ENCODE results near the gene GBX2.

The GBX2 gene

GRCh38 chr2:236168110-236169080 lies at the start of gene GBX2:
Gene GBX2, minus strand, starts transcription at chr2:236168386. Its CDS starts 415 bp downstream, at chr2:236167971.
- DNase-seq (ENCODE audit: low read depth in 1 of 2, low spot score in 1 of 2): no peak

DNA sequence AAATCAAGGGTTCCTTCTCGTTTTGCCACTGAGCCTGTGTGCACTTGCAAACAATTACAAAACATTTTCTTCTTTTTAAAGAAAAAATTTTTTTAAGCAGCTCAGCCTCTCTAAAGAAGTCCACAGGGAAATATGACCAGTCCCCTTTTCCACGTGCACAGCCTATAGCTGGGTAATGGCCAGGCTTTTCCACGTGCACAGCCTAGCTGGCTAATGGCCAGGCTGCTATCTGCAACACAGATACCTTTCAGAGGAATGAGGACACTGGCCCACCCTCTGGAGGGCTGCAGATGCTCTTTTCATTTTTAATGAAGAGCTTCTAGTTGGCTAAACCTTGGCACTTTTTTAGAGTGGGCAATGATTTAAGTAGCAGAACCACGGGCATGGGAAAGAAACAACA lies 49.7 kb upstream of the GBX2 start:
- DNase-seq (ENCODE audit: low read depth in 1 of 2, low spot score in 1 of 2): no peak

DNA sequence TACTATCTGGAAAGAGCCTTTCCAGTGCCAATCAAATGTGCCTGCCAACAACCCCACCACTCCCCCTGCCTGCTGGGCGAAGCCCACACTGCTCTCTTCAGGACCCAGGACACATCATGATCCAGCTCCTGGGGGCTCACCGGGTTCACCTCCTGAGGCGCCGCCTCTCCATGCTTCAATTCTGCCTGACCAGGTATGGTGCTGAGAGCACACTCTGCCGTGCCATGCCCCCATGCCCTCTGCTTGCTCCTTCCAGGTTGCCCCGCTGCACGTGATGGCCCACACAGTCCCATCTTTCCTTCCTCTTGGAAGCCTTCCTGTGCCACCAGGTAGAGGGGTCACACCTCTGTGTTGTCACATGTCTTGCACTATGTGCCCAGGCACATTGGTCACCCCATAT lies 48.5 kb upstream of the GBX2 start:
- no peak for DNase-seq (ENCODE audit: low read depth in 1 of 2, low spot score in 1 of 2)

GRCh38 chr2:236215761-236216333 lies 47.7 kb upstream of the GBX2 start:
- DNase-seq (ENCODE audit: low read depth in 1 of 2, low spot score in 1 of 2): no peak

- no peak for DNase-seq (ENCODE audit: low read depth in 1 of 2, low spot score in 1 of 2)
These were observed 47.0 kb upstream of the GBX2 start for GRCh38 chr2:236215196-236215595.

- DNase-seq (ENCODE audit: low read depth in 1 of 2, low spot score in 1 of 2): no peak
These were observed 46.3 kb upstream of the GBX2 start for GRCh38 chr2:236214376-236214995.

GRCh38 chr2:236211296-236211695 lies 43.1 kb upstream of the GBX2 start:
- DNase-seq (ENCODE audit: low read depth in 1 of 2, low spot score in 1 of 2): no peak

DNA sequence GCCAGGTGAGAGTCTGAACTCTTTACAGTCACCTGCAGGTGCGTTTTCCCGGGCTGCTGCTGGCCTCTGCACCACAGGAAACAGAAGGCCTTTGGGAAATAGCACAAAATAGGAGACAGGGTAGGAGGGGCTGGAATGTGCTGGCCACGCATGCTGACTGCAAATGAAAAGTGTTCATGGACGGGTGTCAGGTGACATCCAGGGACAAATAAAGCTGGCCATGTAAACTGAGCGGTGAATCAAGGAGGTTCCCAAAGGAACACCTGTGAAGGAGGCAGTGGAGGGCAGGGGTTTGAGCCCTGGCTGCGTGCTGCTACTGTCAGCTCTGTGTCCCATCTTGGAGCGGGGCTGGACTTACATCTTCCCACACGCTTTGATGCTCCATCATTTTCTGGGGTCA lies 42.4 kb upstream of the GBX2 start:
- no peak for DNase-seq (ENCODE audit: low read depth in 1 of 2, low spot score in 1 of 2)

- DNase-seq (ENCODE audit: low read depth in 1 of 2, low spot score in 1 of 2): no peak
These were observed 41.8 kb upstream of the GBX2 start for GRCh38 chr2:236209996-236210395.

GRCh38 chr2:236209535-236209934 lies 41.3 kb upstream of the GBX2 start:
- no peak for DNase-seq (ENCODE audit: low read depth in 1 of 2, low spot score in 1 of 2)

- no peak for DNase-seq (ENCODE audit: low read depth in 1 of 2, low spot score in 1 of 2)
These were observed 40.1 kb upstream of the GBX2 start for GRCh38 chr2:236208019-236208926.

GRCh38 chr2:236207472-236207871 lies 39.3 kb upstream of the GBX2 start:
- DNase-seq (ENCODE audit: low read depth in 1 of 2, low spot score in 1 of 2): no peak

DNA sequence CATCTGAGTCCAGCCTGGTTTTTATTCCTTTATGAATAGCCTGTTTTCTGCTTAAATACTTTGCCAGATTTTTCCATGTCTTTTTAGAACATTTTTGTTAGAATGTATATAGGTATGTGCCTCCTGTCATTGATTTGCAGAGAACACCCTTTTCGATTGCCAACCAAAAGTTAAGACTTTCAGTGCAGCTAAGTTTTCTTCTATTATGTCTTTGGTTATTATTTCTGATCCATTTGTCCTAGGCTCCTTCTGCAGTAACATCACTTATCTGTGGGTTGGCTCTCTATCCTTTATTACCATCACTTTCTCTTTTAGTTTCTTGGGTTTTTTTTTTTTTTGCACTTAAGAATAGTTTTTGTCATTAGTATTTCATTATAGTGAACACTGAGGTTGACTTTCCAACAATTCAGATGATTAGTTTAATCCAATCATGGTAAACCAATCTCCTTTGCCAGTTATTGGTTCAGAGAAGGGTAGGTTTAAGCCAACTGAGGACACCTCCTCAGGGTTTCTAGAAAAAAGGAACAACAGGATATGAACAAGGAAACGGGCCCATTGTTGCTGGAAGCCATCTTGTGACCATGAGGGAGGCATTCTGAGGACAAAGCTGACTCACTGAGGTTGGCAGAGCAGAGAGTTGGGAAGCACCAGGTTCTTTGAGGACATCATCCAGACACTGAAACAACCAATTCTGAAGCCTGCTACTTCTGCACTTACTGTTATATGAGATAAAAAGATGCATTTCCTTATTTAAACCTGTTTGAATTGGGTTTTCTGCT lies 37.9 kb upstream of the GBX2 start:
- no peak for DNase-seq (ENCODE audit: low read depth in 1 of 2, low spot score in 1 of 2)

DNA sequence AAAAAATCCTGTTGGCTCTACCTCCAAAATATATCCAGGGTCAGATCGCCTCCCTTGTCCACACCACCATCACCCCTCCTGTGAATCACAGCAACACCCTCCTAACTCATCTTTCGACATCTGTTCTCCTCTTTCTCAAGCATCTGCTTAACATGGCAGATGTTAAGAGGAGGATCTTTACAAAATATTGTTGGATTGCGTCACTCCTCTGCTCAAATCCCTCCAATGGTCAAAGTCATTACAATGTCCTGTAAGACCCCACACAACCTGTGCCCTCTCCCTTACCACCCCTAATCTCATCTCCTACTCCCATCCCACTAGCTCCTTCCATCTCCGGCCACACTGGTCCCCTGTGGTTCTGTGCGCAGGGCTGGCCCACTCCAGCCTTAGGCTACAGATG lies 36.8 kb upstream of the GBX2 start:
- DNase-seq (ENCODE audit: low read depth in 1 of 2, low spot score in 1 of 2): no peak

DNA sequence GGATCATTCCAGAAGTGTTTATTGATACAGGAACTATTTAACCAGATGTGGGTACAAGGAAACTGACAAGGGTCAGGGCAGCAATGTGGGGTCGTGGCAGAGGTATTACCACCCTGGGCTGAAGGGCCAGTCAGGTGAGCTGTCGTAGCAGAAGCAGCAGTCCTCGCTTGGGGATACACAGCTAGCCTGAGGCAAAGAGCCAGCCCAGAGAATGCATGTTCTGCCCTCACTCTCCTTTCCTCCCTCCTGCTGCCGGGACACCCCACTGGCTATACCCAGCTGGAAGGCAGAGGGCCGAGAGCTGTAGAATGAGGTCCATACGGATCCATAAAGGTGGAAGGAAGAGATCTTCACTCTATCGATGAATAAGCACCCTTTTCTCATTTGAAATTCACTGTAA lies 32.2 kb upstream of the GBX2 start:
- DNase-seq (ENCODE audit: low read depth in 1 of 2, low spot score in 1 of 2): no peak

- no peak for DNase-seq (ENCODE audit: low read depth in 1 of 2, low spot score in 1 of 2)
These were observed 28.2 kb upstream of the GBX2 start for GRCh38 chr2:236196366-236196765.

DNA sequence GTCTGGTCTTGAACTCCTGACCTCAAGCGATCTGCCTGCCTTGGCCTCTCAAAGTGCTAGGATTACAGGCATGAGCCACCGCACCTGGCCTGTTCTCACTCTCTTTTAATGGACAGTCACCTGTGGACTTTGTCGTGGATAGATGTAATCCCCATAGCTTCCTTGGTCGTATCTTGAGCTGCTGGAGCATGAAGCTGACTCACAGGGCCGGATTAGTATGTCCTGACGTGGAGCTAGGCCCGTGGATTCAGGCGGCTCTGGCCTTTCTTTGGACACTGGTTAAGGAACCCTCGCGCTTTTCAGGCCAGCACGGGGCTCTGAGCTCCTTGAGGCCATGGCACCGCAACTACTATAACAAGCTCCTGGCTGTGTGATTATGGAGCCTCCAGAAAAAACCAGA lies 27.5 kb upstream of the GBX2 start:
- no peak for DNase-seq (ENCODE audit: low read depth in 1 of 2, low spot score in 1 of 2)

GRCh38 chr2:236194786-236195185 lies 26.6 kb upstream of the GBX2 start:
- DNase-seq (ENCODE audit: low read depth in 1 of 2, low spot score in 1 of 2): no peak

DNA sequence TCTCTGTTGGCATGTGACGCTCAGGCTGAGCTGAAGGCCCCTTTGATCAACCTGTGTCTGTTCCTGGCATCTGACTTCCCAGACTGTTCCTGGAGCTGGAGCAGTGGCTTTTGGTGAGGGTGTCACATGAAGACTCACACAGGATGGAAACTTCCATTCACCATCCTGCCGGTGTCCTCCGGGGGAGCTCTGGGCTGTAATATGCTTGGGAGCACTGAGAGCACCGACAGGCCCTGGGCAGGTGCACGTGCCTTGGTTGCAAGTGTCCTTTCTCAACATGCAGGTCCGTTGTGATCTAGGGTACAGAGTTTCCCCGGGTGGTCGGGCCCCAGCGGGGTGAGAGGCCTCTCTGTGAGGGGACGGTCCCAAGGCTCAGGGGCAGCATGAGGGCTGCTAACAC lies 24.8 kb upstream of the GBX2 start:
- DNase-seq (ENCODE audit: low read depth in 1 of 2, low spot score in 1 of 2): no peak

GRCh38 chr2:236190674-236191073 lies 22.5 kb upstream of the GBX2 start:
- DNase-seq (ENCODE audit: low read depth in 1 of 2, low spot score in 1 of 2): no peak

Measured in activated CD4-positive, alpha-beta T cell treated with anti-CD3 and anti-CD28 coated beads, Interleukin-2, amount 50 U/mL, for 24 hours (primary cell).